Keratinocyte (primary cell): ENCODE measurements around the gene FAM174A. TPM values are rescaled to one million over a fixed set of nuclear protein-coding genes. Genes with fewer than 3 reads are reported as not detected.

Experiments
- DNase-seq: peaks from one replicate; pipeline ENCODE4 v3.0.0-alpha.2; 2011; ENCODE audit warnings: low read depth, missing footprints, low spot score
- FAIRE-seq: peaks from 2 replicates; lab custom pipeline; 2011; peaks lifted over from hg19 to GRCh38; lab: Jason Lieb, UNC
- H2AFZ ChIP-seq: 2 replicates; pipeline ENCODE4 v1.6.0; 2012; ENCODE audit warnings: low read length, control low read depth, inconsistent platforms; ENCODE audit not compliant: control insufficient read depth
- H3K27ac ChIP-seq: 2 replicates; pipeline ENCODE4 v1.5.1; 2011; ENCODE audit warnings: low read length; ENCODE audit not compliant: control insufficient read depth, insufficient read depth
- H3K27me3 ChIP-seq: 3 replicates; pipeline ENCODE4 v1.6.0; 2011; ENCODE audit warnings: low read length; ENCODE audit not compliant: control insufficient read depth, insufficient read depth; ENCODE audit errors: extremely low read depth
- H3K36me3 ChIP-seq, 2 experiments: 2 replicates in 1 of 2; 3 replicates in 1 of 2; pipeline ENCODE4 v1.5.1; 2011; ENCODE audit warnings: low read length in 2 of 2, mild to moderate bottlenecking in 1 of 2; ENCODE audit not compliant: control insufficient read depth in 2 of 2, insufficient read depth in 2 of 2; ENCODE audit errors: extremely low read depth in 1 of 2
- H3K4me1 ChIP-seq: 3 replicates; pipeline ENCODE4 v1.5.1; 2011; ENCODE audit warnings: low read length; ENCODE audit not compliant: control insufficient read depth, insufficient read depth; ENCODE audit errors: extremely low read depth
- H3K4me2 ChIP-seq: 3 replicates; pipeline ENCODE4 v1.6.0; 2011; ENCODE audit warnings: low read depth, low read length; ENCODE audit not compliant: control insufficient read depth, insufficient read depth; ENCODE audit errors: extremely low read depth
- H3K4me3 ChIP-seq, 3 experiments: fragments of 200-600 bp in 1 of 3; sonication (generic) in 1 of 3; 2 replicates in 2 of 3; 3 replicates in 1 of 3; pipeline ENCODE4 v1.5.1; 2011 to 2016; ENCODE audit warnings: low read length in 3 of 3, mild to moderate bottlenecking in 3 of 3, control low read depth in 2 of 3, inconsistent platforms in 1 of 3, low read depth in 1 of 3, mixed read lengths in 1 of 3, mixed run types in 1 of 3, moderate library complexity in 1 of 3; ENCODE audit not compliant: control insufficient read depth in 2 of 3, insufficient read depth in 2 of 3; ENCODE audit errors: extremely low read depth in 1 of 3
- H3K79me2 ChIP-seq: 2 replicates; pipeline ENCODE4 v1.6.0; 2012; ENCODE audit warnings: low read length; ENCODE audit not compliant: control insufficient read depth, insufficient read depth
- H3K9ac ChIP-seq: 3 replicates; pipeline ENCODE4 v1.6.0; 2011; ENCODE audit warnings: low read length; ENCODE audit not compliant: control insufficient read depth, insufficient read depth; ENCODE audit errors: extremely low read depth
- H3K9me1 ChIP-seq: 3 replicates; pipeline ENCODE4 v1.6.0; 2011; ENCODE audit warnings: low read length; ENCODE audit not compliant: control insufficient read depth, insufficient read depth; ENCODE audit errors: extremely low read depth
- H3K9me3 ChIP-seq: 2 replicates; pipeline ENCODE4 v1.5.1; 2012; ENCODE audit warnings: low read depth, low read length; ENCODE audit not compliant: control insufficient read depth
- H4K20me1 ChIP-seq: 3 replicates; pipeline ENCODE4 v1.6.0; 2011; ENCODE audit warnings: low read length; ENCODE audit not compliant: control insufficient read depth, insufficient read depth; ENCODE audit errors: extremely low read depth
- EZH2 ChIP-seq: IDR thresholded peaks from one replicate; pipeline ENCODE4 v1.6.1; 2012; ENCODE audit warnings: inconsistent platforms, mild to moderate bottlenecking, low read length, moderate library complexity
- dilution Hi-C: fragments of 300-500 bp; cut with MboI; formaldehyde crosslinking; loops from one replicate; pipeline ENCODE4 v1.7.0; 2020; ENCODE audit warnings: low sequenced_read_pairs; ENCODE audit not compliant: extremely low pct_ligation_motif_present
- polyA plus RNA-seq, 5 experiments: library from polyadenylated mRNA; depleted of rRNA in 3 of 5; stranded (reverse) in 3 of 5; stranded (forward) in 1 of 5; unstranded in 1 of 5; fragments of >200 nt; gene quantifications; 1 replicate in 1 of 5; 2 replicates in 3 of 5; 3 replicates in 1 of 5; pipeline versions ENCODE4 v1.2.1 to v1.2.3, GENCODE V29; 2011 to 2012; ENCODE audit warnings: missing spikeins in 2 of 5, low read depth in 1 of 5, low replicate concordance in 1 of 5
- TF ChIP-seq, protein P1 (sequence below), 3 experiments: IDR thresholded peaks in 1 of 3; conservative IDR thresholded peaks in 1 of 3; optimal IDR thresholded peaks in 1 of 3; 2 replicates in 2 of 3; 3 replicates in 1 of 3; pipeline versions ENCODE3 to v1.5.1; 2011; ENCODE audit warnings: low read length in 3 of 3, mild to moderate bottlenecking in 3 of 3, moderate library complexity in 2 of 3, control low read depth in 1 of 3, inconsistent platforms in 1 of 3; ENCODE audit not compliant: insufficient read depth in 2 of 3; ENCODE audit errors: extremely low read depth in 1 of 3

FAM174A gene
- polyA plus RNA-seq, 1 donor (not counting 4 experiments of a cell fraction or from before 2014, with no cell fraction given): 17.3 TPM

GRCh38 chr5:100623719-100624118 is 88.5 kb downstream of the FAM174A start:
- no peaks in the 10 kb centered on the region for H3K36me3 ChIP-seq
- H3K79me2 ChIP-seq: no peaks in the 10 kb centered on the region
- H4K20me1 ChIP-seq: no peaks in the 10 kb centered on the region
- H3K4me2 ChIP-seq: no peak overlapping the region
- TF ChIP-seq, protein P1, sequence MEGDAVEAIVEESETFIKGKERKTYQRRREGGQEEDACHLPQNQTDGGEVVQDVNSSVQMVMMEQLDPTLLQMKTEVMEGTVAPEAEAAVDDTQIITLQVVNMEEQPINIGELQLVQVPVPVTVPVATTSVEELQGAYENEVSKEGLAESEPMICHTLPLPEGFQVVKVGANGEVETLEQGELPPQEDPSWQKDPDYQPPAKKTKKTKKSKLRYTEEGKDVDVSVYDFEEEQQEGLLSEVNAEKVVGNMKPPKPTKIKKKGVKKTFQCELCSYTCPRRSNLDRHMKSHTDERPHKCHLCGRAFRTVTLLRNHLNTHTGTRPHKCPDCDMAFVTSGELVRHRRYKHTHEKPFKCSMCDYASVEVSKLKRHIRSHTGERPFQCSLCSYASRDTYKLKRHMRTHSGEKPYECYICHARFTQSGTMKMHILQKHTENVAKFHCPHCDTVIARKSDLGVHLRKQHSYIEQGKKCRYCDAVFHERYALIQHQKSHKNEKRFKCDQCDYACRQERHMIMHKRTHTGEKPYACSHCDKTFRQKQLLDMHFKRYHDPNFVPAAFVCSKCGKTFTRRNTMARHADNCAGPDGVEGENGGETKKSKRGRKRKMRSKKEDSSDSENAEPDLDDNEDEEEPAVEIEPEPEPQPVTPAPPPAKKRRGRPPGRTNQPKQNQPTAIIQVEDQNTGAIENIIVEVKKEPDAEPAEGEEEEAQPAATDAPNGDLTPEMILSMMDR (optimal IDR thresholded peaks at IDR 0.05 in 1 of 3, IDR thresholded peaks at IDR 0.05 in 1 of 3, conservative IDR thresholded peaks at IDR 0.05 in 1 of 3; ENCODE audit: extremely low read depth in 1 of 3, insufficient read depth in 2 of 3, low read length in 3 of 3): peak in 2 of 3 experiments; percentile 44 to 66
- no peak for TF ChIP-seq EZH2
- H3K9ac ChIP-seq: no peak overlapping the region
- no peak overlapping the region for H2AFZ ChIP-seq
- H3K27me3 ChIP-seq: no peaks in the 10 kb centered on the region
- H3K9me3 ChIP-seq: no peaks in the 10 kb centered on the region
- no peaks in the 10 kb centered on the region for H3K4me1 ChIP-seq
- DNase-seq (no peak), FAIRE-seq (no peak)
- dilution Hi-C loops: no loop called here
- H3K9me1 ChIP-seq: no peaks in the 10 kb centered on the region
- no peak overlapping the region for H3K4me3 ChIP-seq
- H3K27ac ChIP-seq: no peak overlapping the region

DNA sequence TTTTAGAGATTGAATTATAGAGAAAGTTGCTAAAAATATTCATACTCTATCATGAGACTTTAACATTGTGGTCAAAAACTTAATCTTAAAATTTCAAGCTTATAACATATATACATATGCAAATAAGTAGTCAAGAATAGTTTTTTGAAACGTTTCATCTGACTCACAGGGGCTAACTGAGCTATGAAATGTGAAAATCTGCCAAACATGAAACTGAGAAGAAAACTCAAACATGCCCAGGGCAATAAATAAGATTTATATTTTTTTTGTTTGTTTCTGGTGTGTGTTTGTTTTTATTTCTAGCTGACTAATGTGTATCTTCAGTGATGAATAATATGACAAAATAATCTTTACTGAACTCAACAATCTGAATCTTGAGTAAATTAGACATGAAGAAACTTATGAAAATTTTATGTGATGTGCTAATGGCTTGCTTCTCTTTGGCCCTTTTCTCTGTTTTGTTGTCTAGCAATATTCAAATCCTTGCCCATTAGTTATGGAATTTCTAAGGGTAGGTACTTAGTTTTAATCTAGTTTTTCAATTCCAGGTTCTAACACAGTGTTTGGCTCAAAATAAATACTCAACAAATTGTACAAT is 99.9 kb downstream of the FAM174A start:
- Histone ChIP-seq H3K4me2 (no peak overlapping the region), H3K79me2 (no peaks in the 10 kb centered on the region), H3K9ac (no peak overlapping the region), H3K9me3 (no peaks in the 10 kb centered on the region), H3K4me3 (no peak overlapping the region), H3K9me1 (no peaks in the 10 kb centered on the region), H2AFZ (no peak overlapping the region), H4K20me1 (no peaks in the 10 kb centered on the region), H3K36me3 (no peaks in the 10 kb centered on the region), H3K27ac (no peak overlapping the region), H3K27me3 (no peaks in the 10 kb centered on the region), H3K4me1 (peaks cover 3% of the 10 kb centered on the region)
- dilution Hi-C loops: no loop called here
- no peak for TF ChIP-seq EZH2
- TF ChIP-seq, protein P1 (optimal IDR thresholded peaks at IDR 0.05 in 1 of 3, IDR thresholded peaks at IDR 0.05 in 1 of 3, conservative IDR thresholded peaks at IDR 0.05 in 1 of 3; ENCODE audit: extremely low read depth in 1 of 3, insufficient read depth in 2 of 3, low read length in 3 of 3): no peak
- DNase-seq (no peak), FAIRE-seq (no peak)
